HG03045 (cell line): ENCODE results near the gene KLHDC7A.

Source experiments
- ATAC-seq: cut with Tn5 transposase; IDR thresholded peaks from one replicate; pipeline ENCODE4 v1.9.1; 2021; ENCODE audit warnings: mild to moderate bottlenecking, moderate library complexity; ENCODE audit not compliant: unreplicated experiment

The KLHDC7A gene

GRCh38 chr1:18504609-18505008 lies 23.9 kb downstream of the KLHDC7A start:
- ATAC-seq, result no peak

- no peak for ATAC-seq
Observed at GRCh38 chr1:18505666-18506065, 24.9 kb downstream of the KLHDC7A start.

- ATAC-seq, result no peak
Observed at GRCh38 chr1:18508084-18508483, 27.4 kb downstream of the KLHDC7A start.

- ATAC-seq, result no peak
Observed at GRCh38 chr1:18511149-18511873, 30.6 kb downstream of the KLHDC7A start.

- no peak for ATAC-seq
Observed at GRCh38 chr1:18511874-18512150, 31.1 kb downstream of the KLHDC7A start.

GRCh38 chr1:18512883-18513282 lies 32.2 kb downstream of the KLHDC7A start:
- ATAC-seq, result no peak

- ATAC-seq, result no peak
Observed at GRCh38 chr1:18513995-18514394, 33.3 kb downstream of the KLHDC7A start.

- ATAC-seq, result no peak
Observed at GRCh38 chr1:18515120-18515667, 34.5 kb downstream of the KLHDC7A start.

- no peak for ATAC-seq
Observed at GRCh38 chr1:18516473-18516872, 35.7 kb downstream of the KLHDC7A start.

GRCh38 chr1:18526436-18527275 lies 45.9 kb downstream of the KLHDC7A start:
- no peak for ATAC-seq

GRCh38 chr1:18527514-18527913 lies 46.8 kb downstream of the KLHDC7A start:
- no peak for ATAC-seq

- ATAC-seq, result no peak
Observed at GRCh38 chr1:18527921-18528320, 47.2 kb downstream of the KLHDC7A start.

- ATAC-seq, result no peak
Observed at GRCh38 chr1:18528616-18529015, 47.9 kb downstream of the KLHDC7A start.

GRCh38 chr1:18529714-18530113 lies 49.0 kb downstream of the KLHDC7A start:
- no peak for ATAC-seq

GRCh38 chr1:18530587-18531502 lies 50.1 kb downstream of the KLHDC7A start:
- ATAC-seq, result no peak

- no peak for ATAC-seq
Observed at GRCh38 chr1:18531503-18531845, 50.7 kb downstream of the KLHDC7A start.

- no peak for ATAC-seq
Observed at GRCh38 chr1:18532390-18533170, 51.9 kb downstream of the KLHDC7A start.

- no peak for ATAC-seq
Observed at GRCh38 chr1:18533259-18533658, 52.5 kb downstream of the KLHDC7A start.

- ATAC-seq, result no peak
Observed at GRCh38 chr1:18534810-18535205, 54.1 kb downstream of the KLHDC7A start.
